ENCODE data around the gene ASTL. TPM values are rescaled to one million over a fixed set of nuclear protein-coding genes. Genes with fewer than 3 reads are reported as not detected.

ASTL gene
- total RNA-seq, 1 donor from 2014 or later: not detected

- Histone ChIP-seq H3K27ac (ENCODE audit: low read depth, low read length) (no peak overlapping the region), H3K4me1 (ENCODE audit: insufficient read depth, low read length) (peaks cover 3% of the 10 kb centered on the region), H3K9me3 (ENCODE audit: insufficient read depth, low read depth, low read length) (peaks cover 13% of the 10 kb centered on the region), H4K20me1 (ENCODE audit: insufficient read depth, low read length) (no peaks in the 10 kb centered on the region), H3K27me3 (ENCODE audit: insufficient read depth, low read length) (peaks cover 3% of the 10 kb centered on the region), H3K9ac (ENCODE audit: low read length) (no peak overlapping the region), H3K79me2 (ENCODE audit: insufficient read depth, low read length) (no peaks in the 10 kb centered on the region), H3K36me3 (ENCODE audit: insufficient read depth, low read length) (no peaks in the 10 kb centered on the region), H3K4me2 (ENCODE audit: low read length) (no peak overlapping the region), H3K4me3 (ENCODE audit: insufficient read depth, low read depth, low read length) (no peak overlapping the region), H2AFZ (ENCODE audit: low read depth, low read length) (no peak overlapping the region)
- Mint-ChIP-seq H3K4me1 (ENCODE audit: low read depth, unreplicated experiment) (no peaks in the 10 kb centered on the region), H3K36me3 (ENCODE audit: low read depth, unreplicated experiment) (peaks cover 2% of the 10 kb centered on the region), H3K4me3 (ENCODE audit: unreplicated experiment) (no peak overlapping the region), H3K9me3 (ENCODE audit: unreplicated experiment) (peaks cover 10% of the 10 kb centered on the region), H3K27ac (ENCODE audit: unreplicated experiment) (no peak overlapping the region), H3K27me3 (ENCODE audit: low read depth, unreplicated experiment) (peaks cover 16% of the 10 kb centered on the region)
- FAIRE-seq (no peak), DNase-seq (ENCODE audit: low read depth) (no peak)
- TF ChIP-seq EZH2 (IDR thresholded peaks at IDR 0.05; ENCODE audit: insufficient read depth, low read length) (no peak), CTCF (IDR thresholded peaks at IDR 0.05; ENCODE audit: insufficient read depth, low read depth, low read length) (no peak)
Measured at GRCh38 chr2:96102596-96103186, 35.6 kb downstream of the ASTL start.

GRCh38 chr2:96100893-96101304 lies 37.4 kb downstream of the ASTL start:
- no peak overlapping the region for H3K4me3 Mint-ChIP-seq (ENCODE audit: unreplicated experiment)
- no peak for DNase-seq (ENCODE audit: low read depth)
- H3K9me3 Mint-ChIP-seq (ENCODE audit: unreplicated experiment): peaks cover 10% of the 10 kb centered on the region

More at GRCh38 chr2:96100893-96101304, 37.4 kb downstream of the ASTL start:
- Mint-ChIP-seq H3K36me3 (ENCODE audit: low read depth, unreplicated experiment) (peaks cover 2% of the 10 kb centered on the region), H3K27ac (ENCODE audit: unreplicated experiment) (no peak overlapping the region), H3K4me1 (ENCODE audit: low read depth, unreplicated experiment) (no peaks in the 10 kb centered on the region), H3K27me3 (ENCODE audit: low read depth, unreplicated experiment) (peaks cover 14% of the 10 kb centered on the region)
- H2AFZ ChIP-seq (ENCODE audit: low read depth, low read length): no peak overlapping the region
- H3K27me3 ChIP-seq (ENCODE audit: insufficient read depth, low read length): peaks cover 3% of the 10 kb centered on the region
- no peak overlapping the region for H3K9ac ChIP-seq (ENCODE audit: low read length)
- H3K27ac ChIP-seq (ENCODE audit: low read depth, low read length): no peak overlapping the region
- H3K4me1 ChIP-seq (ENCODE audit: insufficient read depth, low read length): peaks cover 3% of the 10 kb centered on the region
- peaks cover 12% of the 10 kb centered on the region for H3K9me3 ChIP-seq (ENCODE audit: insufficient read depth, low read depth, low read length)
- H4K20me1 ChIP-seq (ENCODE audit: insufficient read depth, low read length): no peaks in the 10 kb centered on the region
- no peaks in the 10 kb centered on the region for H3K79me2 ChIP-seq (ENCODE audit: insufficient read depth, low read length)
- no peak overlapping the region for H3K4me3 ChIP-seq (ENCODE audit: insufficient read depth, low read depth, low read length)
- no peaks in the 10 kb centered on the region for H3K36me3 ChIP-seq (ENCODE audit: insufficient read depth, low read length)
- no peak for FAIRE-seq
- no peak overlapping the region for H3K4me2 ChIP-seq (ENCODE audit: low read length)
- no peak for TF ChIP-seq CTCF (IDR thresholded peaks at IDR 0.05; ENCODE audit: insufficient read depth, low read depth, low read length)
- TF ChIP-seq EZH2 (IDR thresholded peaks at IDR 0.05; ENCODE audit: insufficient read depth, low read length): no peak

All from astrocyte (in vitro differentiated cells and primary cell).